Fibroblast of lung (primary cell): Measurements from ENCODE around the gene SP9. TPM values are rescaled to one million over a fixed set of nuclear protein-coding genes. Genes with fewer than 3 reads are reported as not detected.
A peak's percentile ranks its signal among the peaks of the same experiment; 100 is the strongest.

Experiments used
- DNase-seq, 2 donors: peaks; one replicate each; pipeline versions ENCODE4 v3.0.0 to v3.0.0-alpha.2; 2010; ENCODE audit warnings: low read depth in 2 of 2
- H2AFZ ChIP-seq: 2 replicates; pipeline ENCODE4 v1.5.1; 2012; ENCODE audit warnings: low read length, control low read depth, inconsistent platforms
- H3K27ac ChIP-seq: 2 replicates; pipeline ENCODE4 v1.5.1; 2011; ENCODE audit warnings: low read length, control low read depth; ENCODE audit not compliant: insufficient read depth
- H3K27me3 ChIP-seq: 2 replicates; pipeline ENCODE4 v1.5.1; 2011; ENCODE audit warnings: mild to moderate bottlenecking, low read length; ENCODE audit not compliant: control insufficient read depth, insufficient read depth
- H3K36me3 ChIP-seq: 2 replicates; pipeline ENCODE4 v1.5.1; 2011; ENCODE audit warnings: low read length; ENCODE audit not compliant: control insufficient read depth, insufficient read depth
- H3K4me1 ChIP-seq: 2 replicates; pipeline ENCODE4 v1.5.1; 2011; ENCODE audit warnings: low read length; ENCODE audit not compliant: control insufficient read depth, insufficient read depth; ENCODE audit errors: extremely low read depth
- H3K4me2 ChIP-seq: 2 replicates; pipeline ENCODE4 v1.5.1; 2011; ENCODE audit warnings: low read length, control low read depth; ENCODE audit not compliant: insufficient read depth; ENCODE audit errors: extremely low read depth
- H3K4me3 ChIP-seq, 4 experiments: fragments of 200-600 bp in 1 of 4; sonication (generic) in 1 of 4; replicated peaks in 1 of 4; 2 replicates each; pipeline ENCODE4 v1.5.1; 2011 to 2016; ENCODE audit warnings: low read length in 4 of 4, low read depth in 3 of 4, mild to moderate bottlenecking in 3 of 4, control low read depth in 2 of 4, inconsistent platforms in 1 of 4, mixed read lengths in 1 of 4; ENCODE audit not compliant: insufficient read depth in 1 of 4; ENCODE audit errors: control extremely low read depth in 1 of 4
- H3K79me2 ChIP-seq: 2 replicates; pipeline ENCODE4 v1.5.1; 2012; ENCODE audit warnings: mild to moderate bottlenecking, low read length, inconsistent platforms; ENCODE audit not compliant: control insufficient read depth, insufficient read depth
- H3K9ac ChIP-seq: 2 replicates; pipeline ENCODE4 v1.5.1; 2011; ENCODE audit warnings: mild to moderate bottlenecking, low read length, control low read depth; ENCODE audit not compliant: insufficient read depth
- H3K9me3 ChIP-seq: 2 replicates; pipeline ENCODE4 v1.5.1; 2012; ENCODE audit warnings: low read depth, low read length; ENCODE audit not compliant: control insufficient read depth, insufficient read depth
- H4K20me1 ChIP-seq: 2 replicates; pipeline ENCODE4 v1.5.1; 2011; ENCODE audit warnings: low read length; ENCODE audit not compliant: control insufficient read depth, insufficient read depth; ENCODE audit errors: extremely low read depth
- CTCF ChIP-seq, 2 donors: IDR thresholded peaks in 1 of 2; conservative IDR thresholded peaks in 1 of 2; 1 replicate in 1 of 2; 2 replicates in 1 of 2; pipeline ENCODE4 v1.5.1; 2011 to 2012; ENCODE audit warnings: low read length in 2 of 2, control low read depth in 1 of 2, inconsistent platforms in 1 of 2, low read depth in 1 of 2, mild to moderate bottlenecking in 1 of 2
- EZH2 ChIP-seq: IDR thresholded peaks from 2 replicates; pipeline ENCODE4 v1.5.1; 2012; ENCODE audit warnings: low read length, control low read depth, mild to moderate bottlenecking; ENCODE audit errors: missing control alignments
- polyA plus RNA-seq, 2 donors: library from polyadenylated mRNA; depleted of rRNA in 1 of 2; stranded (reverse) in 1 of 2; unstranded in 1 of 2; fragments of >200 nt; gene quantifications; 2 replicates each; pipeline ENCODE4 v1.2.1, GENCODE V29; 2011 to 2012; ENCODE audit warnings: missing spikeins in 1 of 2
- total RNA-seq: library from RNA; depleted of rRNA; stranded (reverse); fragments of >200 nt; gene quantifications from 2 replicates; pipeline ENCODE4 v1.2.1, GENCODE V29; 2014

SP9 gene
- total and polyA plus RNA-seq, 2 donors (not counting 1 experiment from before 2014, with no cell fraction given), result not detected

GRCh38 chr2:174330945-174331594, 3.7 kb upstream of the SP9 start:
- Histone ChIP-seq H3K4me3 (no peak overlapping the region), H3K9ac (no peak overlapping the region), H3K4me1 (no peaks in the 10 kb centered on the region), H3K27ac (no peak overlapping the region), H2AFZ (no peak overlapping the region), H3K4me2 (no peak overlapping the region), H3K9me3 (no peaks in the 10 kb centered on the region), H3K36me3 (no peaks in the 10 kb centered on the region), H4K20me1 (no peaks in the 10 kb centered on the region), H3K27me3 (peaks cover 92% of the 10 kb centered on the region), H3K79me2 (no peaks in the 10 kb centered on the region)
- TF ChIP-seq EZH2, result no peak
- TF ChIP-seq CTCF (conservative IDR thresholded peaks at IDR 0.05 in 1 of 2, IDR thresholded peaks at IDR 0.05 in 1 of 2; ENCODE audit: low read depth in 1 of 2, low read length in 2 of 2), result no peak
- DNase-seq, result no peak

GRCh38 chr2:174331595-174332216, 3.0 kb upstream of the SP9 start:
- no peak overlapping the region for H3K4me3 ChIP-seq
- H3K27ac ChIP-seq, result no peak overlapping the region
- H3K27me3 ChIP-seq, result peaks cover 93% of the 10 kb centered on the region
- H3K4me1 ChIP-seq, result no peaks in the 10 kb centered on the region
- no peaks in the 10 kb centered on the region for H3K9me3 ChIP-seq
- no peak for DNase-seq
- no peak for TF ChIP-seq EZH2
- TF ChIP-seq CTCF (conservative IDR thresholded peaks at IDR 0.05 in 1 of 2, IDR thresholded peaks at IDR 0.05 in 1 of 2; ENCODE audit: low read depth in 1 of 2, low read length in 2 of 2), result no peak
- H3K4me2 ChIP-seq, result no peak overlapping the region
- no peak overlapping the region for H3K9ac ChIP-seq
- no peaks in the 10 kb centered on the region for H3K36me3 ChIP-seq
- H2AFZ ChIP-seq, result no peak overlapping the region
- no peaks in the 10 kb centered on the region for H4K20me1 ChIP-seq
- no peaks in the 10 kb centered on the region for H3K79me2 ChIP-seq

- no peak for DNase-seq
- Histone ChIP-seq H3K4me2 (no peak overlapping the region), H3K27ac (no peak overlapping the region)
Observed at GRCh38 chr2:174332217-174332963, 2.4 kb upstream of the SP9 start.

More at GRCh38 chr2:174332217-174332963, 2.4 kb upstream of the SP9 start:
- Histone ChIP-seq H3K4me1 (no peaks in the 10 kb centered on the region), H3K27me3 (peaks cover 91% of the 10 kb centered on the region), H3K9me3 (no peaks in the 10 kb centered on the region), H2AFZ (no peak overlapping the region), H3K36me3 (no peaks in the 10 kb centered on the region), H3K4me3 (no peak overlapping the region), H3K79me2 (no peaks in the 10 kb centered on the region), H3K9ac (no peak overlapping the region), H4K20me1 (no peaks in the 10 kb centered on the region)
- TF ChIP-seq EZH2, result peak; percentile 45
- no peak for TF ChIP-seq CTCF (conservative IDR thresholded peaks at IDR 0.05 in 1 of 2, IDR thresholded peaks at IDR 0.05 in 1 of 2; ENCODE audit: low read depth in 1 of 2, low read length in 2 of 2)
